ENCODE data around the gene KIF24.
"Not testable (repeated sequence)": the region's sequence is repeated elsewhere in the genome, so short reads cannot be mapped to it uniquely, and the experiment has no call there.

The KIF24 gene

GRCh38 chr9:34346873-34347799 lies 18.1 kb upstream of the KIF24 start:
- H3K9me3 Mint-ChIP-seq = no peaks in the 10 kb centered on the region
- no peak overlapping the region for H3K4me3 Mint-ChIP-seq
- peaks cover 24 to 41% of the 10 kb centered on the region in 2 donors for H3K36me3 Mint-ChIP-seq
- H3K27ac Mint-ChIP-seq = no peak overlapping the region
- DNase-seq = no peak
- no peaks in the 10 kb centered on the region for H3K27me3 Mint-ChIP-seq
- H3K4me1 Mint-ChIP-seq = no peaks in the 10 kb centered on the region
- no peak for ATAC-seq (replicated peaks)

DNA sequence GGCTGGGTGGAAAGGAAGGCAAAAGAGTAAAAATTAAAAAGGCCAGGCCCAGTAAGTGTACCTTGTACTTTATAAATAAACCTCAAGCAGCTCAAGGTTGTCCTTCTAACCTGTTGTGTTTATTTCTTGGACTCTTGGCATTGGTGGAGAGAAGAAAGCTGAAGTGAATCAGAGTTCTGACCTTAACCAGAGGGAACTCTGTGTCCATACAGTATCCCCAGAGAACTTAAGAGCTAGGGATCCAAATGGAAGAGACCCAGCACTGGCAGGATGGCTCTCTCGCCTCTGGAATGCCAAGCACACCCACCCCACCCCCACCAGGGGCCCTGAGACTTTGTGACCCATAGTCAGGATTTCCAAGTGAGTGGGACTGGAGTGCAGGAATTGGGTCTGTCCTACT lies 14.5 kb upstream of the KIF24 start:
- Mint-ChIP-seq H3K36me3 (peaks cover 30 to 56% of the 10 kb centered on the region in 2 donors), H3K4me3 (no peak overlapping the region), H3K27ac (no peak overlapping the region), H3K4me1 (no peaks in the 10 kb centered on the region), H3K9me3 (no peaks in the 10 kb centered on the region), H3K27me3 (no peaks in the 10 kb centered on the region)
- DNase-seq (no peak), ATAC-seq (replicated peaks) (no peak)

DNA sequence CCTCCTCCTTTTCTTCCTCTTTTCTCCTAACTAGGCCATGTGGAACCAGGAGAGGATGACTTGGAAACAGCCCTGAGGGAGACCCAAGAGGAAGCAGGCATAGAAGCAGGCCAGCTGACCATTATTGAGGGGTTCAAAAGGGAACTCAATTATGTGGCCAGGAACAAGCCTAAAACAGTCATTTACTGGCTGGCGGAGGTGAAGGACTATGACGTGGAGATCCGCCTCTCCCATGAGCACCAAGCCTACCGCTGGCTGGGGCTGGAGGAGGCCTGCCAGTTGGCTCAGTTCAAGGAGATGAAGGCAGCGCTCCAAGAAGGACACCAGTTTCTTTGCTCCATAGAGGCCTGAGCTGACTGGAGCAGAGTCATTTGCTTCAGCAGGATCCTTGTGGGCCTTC lies 14.0 kb upstream of the KIF24 start:
- no peaks in the 10 kb centered on the region for H3K4me1 Mint-ChIP-seq
- H3K4me3 Mint-ChIP-seq = no peak overlapping the region
- no peaks in the 10 kb centered on the region for H3K9me3 Mint-ChIP-seq
- no peak overlapping the region for H3K27ac Mint-ChIP-seq
- DNase-seq (no peak), ATAC-seq (replicated peaks) (no peak)
- H3K36me3 Mint-ChIP-seq = peaks cover 27 to 54% of the 10 kb centered on the region in 2 donors
- H3K27me3 Mint-ChIP-seq = no peaks in the 10 kb centered on the region

- no peak overlapping the region for H3K4me3 Mint-ChIP-seq
- DNase-seq (no peak), ATAC-seq (replicated peaks) (no peak)
- H3K9me3 Mint-ChIP-seq = no peaks in the 10 kb centered on the region
- no peak overlapping the region for H3K27ac Mint-ChIP-seq
- H3K36me3 Mint-ChIP-seq = peaks cover 23 to 48% of the 10 kb centered on the region in 2 donors
- no peaks in the 10 kb centered on the region for H3K4me1 Mint-ChIP-seq
- H3K27me3 Mint-ChIP-seq = no peaks in the 10 kb centered on the region
Observed at GRCh38 chr9:34341659-34342295, 12.7 kb upstream of the KIF24 start.

- ATAC-seq (replicated peaks) (no peak), DNase-seq (no peak)
- Mint-ChIP-seq H3K4me1 (peaks cover 0 to 10% of the 10 kb centered on the region in 2 donors), H3K36me3 (peaks cover 22 to 41% of the 10 kb centered on the region in 2 donors), H3K9me3 (no peaks in the 10 kb centered on the region), H3K4me3 (no peak overlapping the region), H3K27ac (no peak overlapping the region), H3K27me3 (no peaks in the 10 kb centered on the region)
Observed at GRCh38 chr9:34338665-34339385, 9.8 kb upstream of the KIF24 start.

DNA sequence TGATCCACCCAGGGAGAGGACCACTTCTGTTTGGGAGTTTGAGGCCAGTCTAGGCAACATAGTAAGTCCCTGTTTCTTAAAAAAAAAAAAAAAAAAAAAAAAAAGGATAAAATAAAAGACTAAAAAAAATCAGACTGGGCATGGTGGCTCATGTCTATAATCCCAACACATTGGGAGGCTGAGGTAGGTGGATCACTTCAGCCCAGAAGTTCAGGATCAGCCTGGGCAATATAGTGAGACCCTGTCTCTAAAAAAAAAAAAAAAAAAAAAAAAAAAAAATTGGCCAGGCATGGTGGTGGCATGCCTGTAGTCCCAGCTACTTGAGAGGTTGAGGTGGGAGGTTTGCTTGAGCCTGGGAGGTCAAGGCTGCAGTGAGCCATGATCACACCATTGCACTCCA lies 9.0 kb upstream of the KIF24 start:
- H3K36me3 Mint-ChIP-seq = peaks cover 17 to 34% of the 10 kb centered on the region in 2 donors
- H3K9me3 Mint-ChIP-seq = not testable (repeated sequence)

GRCh38 chr9:34337403-34337802 lies 8.3 kb upstream of the KIF24 start:
- Mint-ChIP-seq H3K27ac (no peak overlapping the region), H3K27me3 (no peaks in the 10 kb centered on the region), H3K9me3 (no peaks in the 10 kb centered on the region), H3K4me1 (peaks cover 5 to 11% of the 10 kb centered on the region in 2 donors), H3K36me3 (peaks cover 16 to 33% of the 10 kb centered on the region in 2 donors), H3K4me3 (no peak overlapping the region)
- ATAC-seq (replicated peaks) (no peak), DNase-seq (no peak)

More for the DNA sequence above, 9.0 kb upstream of the KIF24 start:
- not testable (repeated sequence) for H3K27ac Mint-ChIP-seq; ATAC-seq (replicated peaks); DNase-seq; H3K27me3 Mint-ChIP-seq; H3K4me3 Mint-ChIP-seq
- H3K4me1 Mint-ChIP-seq = peaks cover 0 to 10% of the 10 kb centered on the region in 2 donors

DNA sequence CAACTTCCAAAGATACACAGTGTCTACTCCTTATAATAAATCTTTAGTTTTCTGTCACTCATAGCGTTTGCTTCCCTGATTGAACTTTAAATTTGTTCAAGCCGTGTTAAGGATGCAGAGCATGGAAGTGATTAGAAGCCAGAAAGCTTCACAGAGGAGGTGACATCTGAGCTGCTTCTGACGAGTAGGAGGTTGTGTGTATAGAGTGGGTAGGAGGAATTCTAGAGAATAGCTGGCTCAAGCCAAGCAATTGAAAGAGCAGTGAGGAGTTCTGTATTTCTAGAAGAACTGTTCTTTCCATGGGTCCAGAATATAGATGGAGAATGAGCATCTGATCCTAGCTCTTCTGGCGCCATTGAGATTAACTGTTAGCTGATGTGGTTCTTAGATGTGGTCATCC lies 6.3 kb upstream of the KIF24 start:
- Mint-ChIP-seq H3K27me3 (no peaks in the 10 kb centered on the region), H3K4me1 (peaks cover 14 to 28% of the 10 kb centered on the region in 2 donors), H3K9me3 (no peaks in the 10 kb centered on the region), H3K36me3 (peaks cover 15 to 22% of the 10 kb centered on the region in 2 donors), H3K4me3 (no peak overlapping the region), H3K27ac (no peak overlapping the region)
- ATAC-seq (replicated peaks) = no peak
- no peak for DNase-seq

DNA sequence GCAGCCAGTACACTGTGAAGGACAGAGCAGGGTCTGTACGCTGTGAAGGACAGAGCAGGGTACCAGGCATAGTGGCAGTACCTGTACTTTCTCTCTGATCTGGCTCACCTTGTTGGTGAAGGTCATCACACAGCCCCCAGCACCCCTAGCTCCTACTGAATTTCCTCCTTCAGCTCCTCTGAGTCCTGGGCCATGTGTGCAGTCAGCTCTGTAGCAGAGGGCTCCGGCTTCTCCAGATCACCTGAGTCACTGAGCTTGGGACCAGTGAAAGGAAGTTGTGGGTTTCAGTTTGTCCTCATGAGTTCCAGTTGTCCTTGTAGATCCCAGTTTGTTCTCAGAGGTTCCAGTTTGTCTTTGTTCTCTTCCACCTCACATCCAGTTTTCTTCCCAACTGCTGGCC lies 5.8 kb upstream of the KIF24 start:
- Mint-ChIP-seq H3K9me3 (no peaks in the 10 kb centered on the region), H3K27ac (no peak overlapping the region), H3K4me1 (peaks cover 16 to 33% of the 10 kb centered on the region in 2 donors), H3K4me3 (no peak overlapping the region), H3K27me3 (no peaks in the 10 kb centered on the region), H3K36me3 (peaks cover 10 to 17% of the 10 kb centered on the region in 2 donors)
- ATAC-seq (replicated peaks) (no peak), DNase-seq (no peak)

DNA sequence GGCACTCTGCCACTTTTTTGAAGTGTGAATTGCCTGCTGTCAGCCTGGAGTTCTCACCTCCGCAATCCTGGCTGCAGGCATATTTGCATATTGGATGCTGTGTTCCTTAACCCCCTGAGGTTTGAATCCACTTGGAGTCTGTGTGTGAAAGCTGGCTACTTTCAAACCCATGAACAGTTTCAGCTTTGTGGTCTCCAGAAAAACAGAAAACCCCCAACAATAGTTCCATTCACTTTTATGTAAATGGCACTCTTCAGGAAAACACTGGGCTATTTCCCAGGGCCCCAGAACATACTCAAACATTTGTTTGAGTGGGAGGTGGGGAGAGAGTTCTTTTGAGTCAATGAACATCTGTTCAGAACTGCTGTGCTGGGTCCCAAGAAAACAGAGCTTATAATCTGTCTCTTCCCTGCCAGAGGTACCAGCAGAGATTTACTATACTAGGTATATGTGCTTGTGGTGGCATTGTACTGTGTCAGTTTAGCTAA lies 5.3 kb upstream of the KIF24 start:
- Mint-ChIP-seq H3K36me3 (peaks cover 11 to 13% of the 10 kb centered on the region in 2 donors), H3K4me1 (peaks cover 16 to 36% of the 10 kb centered on the region in 2 donors), H3K9me3 (no peaks in the 10 kb centered on the region), H3K27ac (no peak overlapping the region), H3K27me3 (no peaks in the 10 kb centered on the region), H3K4me3 (no peak overlapping the region)
- ATAC-seq (replicated peaks) (no peak), DNase-seq (no peak)

DNA sequence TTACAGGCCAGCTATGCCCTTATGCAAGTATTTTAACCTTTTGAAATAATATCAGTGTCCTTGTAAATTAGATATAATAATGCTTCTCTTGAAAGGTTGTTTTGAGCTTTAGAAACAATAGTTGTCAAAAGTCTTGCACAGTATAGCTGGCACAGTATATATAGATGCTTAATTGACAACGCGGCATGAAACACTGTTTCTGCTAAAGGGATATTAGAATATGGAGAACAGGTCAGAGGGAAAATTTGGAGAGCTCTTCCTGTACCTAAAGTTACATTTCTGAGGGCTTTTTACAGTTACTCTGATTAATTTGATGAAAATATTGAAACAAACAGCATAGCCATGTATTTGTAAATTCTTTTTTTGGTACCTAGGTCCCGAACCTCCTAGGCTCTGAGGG lies 4.8 kb upstream of the KIF24 start:
- H3K9me3 Mint-ChIP-seq = no peaks in the 10 kb centered on the region
- H3K36me3 Mint-ChIP-seq = peaks cover 5 to 12% of the 10 kb centered on the region in 2 donors
- no peak overlapping the region for H3K4me3 Mint-ChIP-seq
- no peak overlapping the region for H3K27ac Mint-ChIP-seq
- ATAC-seq (replicated peaks) (no peak), DNase-seq (no peak)
- no peaks in the 10 kb centered on the region for H3K27me3 Mint-ChIP-seq
- peaks cover 16 to 36% of the 10 kb centered on the region in 2 donors for H3K4me1 Mint-ChIP-seq

- no peak for ATAC-seq (replicated peaks)
- Mint-ChIP-seq H3K27me3 (no peaks in the 10 kb centered on the region), H3K36me3 (peaks cover 5 to 8% of the 10 kb centered on the region in 2 donors), H3K9me3 (no peaks in the 10 kb centered on the region), H3K4me3 (no peak overlapping the region), H3K27ac (peak overlapping the region; percentile 15), H3K4me1 (peaks cover 16 to 36% of the 10 kb centered on the region in 2 donors)
- no peak for DNase-seq
Observed at GRCh38 chr9:34332076-34332964, 3.3 kb upstream of the KIF24 start.

DNA sequence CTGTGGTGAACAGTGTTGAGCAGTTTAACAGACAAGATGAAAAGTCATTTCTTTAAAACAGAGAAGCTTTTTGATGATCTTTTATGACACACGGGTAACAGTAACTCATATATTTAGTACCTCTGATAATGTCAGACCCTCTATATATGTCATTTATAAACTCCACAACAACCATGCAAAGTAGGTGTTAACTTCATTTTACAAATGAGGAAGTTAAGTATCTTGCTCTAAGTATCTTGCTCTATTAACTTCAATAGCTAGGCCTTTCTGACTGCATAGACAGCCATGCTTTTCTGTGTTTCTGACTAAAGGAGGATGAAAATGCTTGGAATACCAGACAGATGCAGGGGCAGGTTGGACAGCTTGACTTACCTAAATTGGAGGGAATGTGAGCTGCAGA lies 2.1 kb upstream of the KIF24 start:
- no peaks in the 10 kb centered on the region for H3K9me3 Mint-ChIP-seq
- peaks cover 5 to 8% of the 10 kb centered on the region in 2 donors for H3K36me3 Mint-ChIP-seq
- DNase-seq = no peak
- H3K27me3 Mint-ChIP-seq = no peaks in the 10 kb centered on the region
- ATAC-seq (replicated peaks) = no peak
- peak overlapping the region; percentile 80 for H3K27ac Mint-ChIP-seq
- peaks cover 16 to 36% of the 10 kb centered on the region in 2 donors for H3K4me1 Mint-ChIP-seq
- H3K4me3 Mint-ChIP-seq = no peak overlapping the region
